ENCODE measurements around the gene CRACR2B.
A peak's percentile ranks its signal among the peaks of the same experiment; 100 is the strongest.

CRACR2B gene

DNA sequence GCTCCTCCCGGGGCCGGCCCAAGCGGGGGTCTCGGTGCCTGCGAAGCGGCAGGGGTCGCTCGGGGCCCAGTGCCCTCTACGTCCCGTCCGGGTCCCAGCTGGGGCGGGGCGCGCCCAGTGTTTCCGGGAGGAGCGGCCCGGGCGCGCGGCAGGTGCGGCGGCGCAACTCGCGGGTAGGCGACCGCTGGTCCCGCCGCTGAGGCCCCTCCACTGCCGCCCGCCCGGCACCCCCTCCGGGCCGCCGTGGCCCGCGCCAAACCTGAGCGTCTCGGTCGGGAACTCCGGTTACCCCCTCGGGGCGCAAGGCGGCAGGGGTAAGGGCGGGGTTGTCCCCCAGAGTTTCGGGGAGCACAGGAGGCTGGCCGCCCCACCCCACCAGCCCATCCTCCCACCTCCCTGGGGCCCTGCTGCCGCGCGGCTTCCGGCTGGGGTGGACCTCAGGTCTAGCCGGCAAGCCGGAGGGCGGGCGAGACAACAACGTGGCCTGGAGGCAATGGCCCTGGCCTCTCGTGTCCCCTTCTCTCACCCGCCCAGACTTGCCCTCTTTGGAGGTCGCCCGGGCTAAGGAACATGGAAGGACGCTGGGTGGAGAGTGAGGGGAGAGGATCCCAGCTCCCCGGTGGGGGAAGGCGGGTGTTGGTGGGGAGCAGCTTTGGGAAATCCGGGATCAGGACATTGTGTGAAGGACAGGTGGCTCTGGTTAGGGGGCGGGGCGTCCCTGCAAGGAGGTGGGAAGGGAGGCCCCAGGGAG lies 398 bp upstream of the CRACR2B start:
- DNase-seq, result no peak

GRCh38 chr11:828506-829175 lies 922 bp downstream of the CRACR2B start:
- no peak for DNase-seq

GRCh38 chr11:829176-829846 lies 1.6 kb downstream of the CRACR2B start:
- DNase-seq, result no peak

DNA sequence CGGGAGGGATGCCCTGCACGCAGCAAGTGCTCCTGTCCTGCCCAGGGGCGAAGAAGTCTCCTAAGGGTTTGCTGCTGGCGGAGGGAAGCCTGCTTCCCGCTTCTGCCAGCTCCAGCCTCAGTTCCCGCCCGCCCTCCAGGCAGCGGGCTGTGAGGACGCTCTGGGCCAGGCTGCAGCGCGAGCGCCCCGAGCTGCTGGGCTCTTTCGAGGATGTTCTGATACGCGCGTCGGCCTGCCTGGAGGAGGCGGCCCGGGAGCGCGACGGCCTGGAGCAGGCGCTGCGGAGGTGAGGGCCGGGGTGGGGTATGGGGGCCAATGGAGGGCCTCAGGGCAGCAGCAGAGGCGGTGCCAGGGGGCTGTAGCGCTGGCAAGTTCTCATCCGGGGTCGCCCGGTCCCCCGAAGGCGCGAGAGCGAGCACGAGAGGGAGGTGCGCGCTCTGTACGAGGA lies 2.2 kb downstream of the CRACR2B start:
- DNase-seq, result no peak

- no peak for DNase-seq
Measured at GRCh38 chr11:830295-831117, 2.8 kb downstream of the CRACR2B start.

- DNase-seq, result no peak
Measured at GRCh38 chr11:831118-831864, 3.6 kb downstream of the CRACR2B start.

GRCh38 chr11:831961-832528 lies 4.3 kb downstream of the CRACR2B start:
- DNase-seq, result no peak

- DNase-seq, result peak in 1 of 2 experiments; percentile 77
Measured at GRCh38 chr11:832529-833113, 4.9 kb downstream of the CRACR2B start, which contains the start of gene CD151. CD151 (plus strand) TSS chr11:832952; CDS start chr11:836070, 3,118 bp downstream.

DNA sequence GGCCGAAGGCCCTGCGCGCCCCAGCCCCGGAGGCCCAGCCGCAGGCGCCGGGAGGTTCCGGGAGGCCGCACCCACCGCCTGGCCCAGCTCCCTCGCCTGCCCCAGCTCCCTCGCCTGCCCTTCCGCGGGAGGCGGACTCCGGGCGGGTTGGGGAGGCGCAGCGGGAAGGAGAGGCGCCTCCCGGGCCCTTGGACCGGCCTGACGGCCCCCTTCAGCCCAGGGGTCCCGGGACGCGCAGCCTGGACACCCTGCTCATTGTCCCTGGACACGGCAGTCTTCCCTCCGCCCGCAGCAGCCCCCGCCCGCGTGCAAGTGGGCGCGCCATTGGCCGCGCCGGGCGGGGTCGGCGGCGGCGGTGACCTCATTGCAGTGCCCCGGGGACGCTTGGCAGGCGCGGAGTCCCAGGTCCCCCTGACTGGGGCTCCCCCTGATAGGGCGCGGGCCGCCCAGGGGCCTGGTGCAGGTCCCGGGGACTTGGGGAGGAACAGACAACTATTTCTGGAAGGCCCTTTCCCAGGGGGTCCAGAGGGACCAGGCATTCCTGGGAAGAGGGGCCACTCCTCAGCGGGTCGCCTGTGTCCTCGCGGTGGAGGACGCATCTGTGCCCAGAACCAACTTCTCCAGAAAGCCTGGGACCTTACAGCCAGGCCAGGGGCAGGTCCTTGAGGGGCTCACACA lies 5.5 kb downstream of the CRACR2B start:
- DNase-seq, result no peak

- no peak for DNase-seq
Measured at GRCh38 chr11:833849-834311, 6.2 kb downstream of the CRACR2B start.

DNA sequence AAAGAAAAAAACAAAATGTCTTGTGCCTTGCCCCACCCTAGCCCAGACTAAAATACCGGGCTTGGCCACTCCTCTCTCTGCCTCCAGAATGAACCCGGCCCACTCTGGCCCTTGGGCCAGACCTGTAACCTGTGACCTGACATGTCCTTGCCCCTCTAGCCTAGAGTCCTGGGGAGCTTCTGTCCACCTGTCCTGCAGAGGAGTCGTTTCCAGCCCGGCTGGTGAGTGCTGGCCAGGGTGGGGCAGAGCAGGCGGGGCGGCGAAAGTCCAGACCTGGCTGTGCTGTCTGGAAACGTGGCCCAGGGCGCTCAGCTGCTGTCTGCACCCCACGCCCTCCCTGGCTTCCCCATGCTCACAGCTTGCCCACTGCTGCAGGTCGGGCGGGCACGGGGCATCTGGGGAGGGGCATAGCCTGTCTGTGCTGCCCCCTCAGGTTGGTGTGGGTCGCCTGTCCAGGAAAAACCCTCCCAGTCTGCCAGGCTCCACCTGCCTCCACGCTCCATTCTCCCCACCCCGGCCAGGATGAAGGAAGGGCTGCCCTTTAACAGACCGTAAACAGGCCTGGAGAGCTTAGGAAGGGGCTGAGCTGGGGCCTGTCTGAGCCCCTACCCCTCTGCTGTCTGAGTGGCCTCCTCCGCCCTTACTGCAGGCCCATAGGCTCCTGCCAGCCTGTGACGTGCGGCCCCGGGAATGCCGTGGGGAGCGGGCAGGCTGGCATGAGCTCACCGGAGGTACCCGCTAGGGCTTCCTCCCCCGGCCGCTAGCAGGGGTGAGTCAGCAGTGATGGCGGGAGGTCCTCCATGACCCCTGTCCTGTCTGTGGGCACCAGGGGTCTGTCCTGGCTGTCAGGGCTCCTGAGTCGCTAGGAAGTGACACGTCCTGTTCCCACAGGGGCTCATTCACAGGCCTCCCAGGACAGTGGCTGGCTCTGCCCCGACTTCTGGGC lies 6.9 kb downstream of the CRACR2B start:
- no peak for DNase-seq

GRCh38 chr11:836274-836673 lies 8.6 kb downstream of the CRACR2B start:
- no peak for DNase-seq

GRCh38 chr11:836700-837099 lies 9.0 kb downstream of the CRACR2B start:
- DNase-seq, result no peak

- no peak for DNase-seq
Measured at GRCh38 chr11:837189-837989, 9.7 kb downstream of the CRACR2B start.

GRCh38 chr11:837990-838307 lies 10.2 kb downstream of the CRACR2B start:
- DNase-seq, result no peak

GRCh38 chr11:838441-839279 lies 10.9 kb downstream of the CRACR2B start:
- DNase-seq, result no peak

- DNase-seq, result no peak
Measured at GRCh38 chr11:839280-839623, 11.5 kb downstream of the CRACR2B start.

Measured in NCI-H446 (cell line).